ENCODE data around the gene NPB.

GRCh38 chr17:81884968-81885367 lies 17.1 kb upstream of the NPB start:
- no peak for TF ChIP-seq MAX (IDR thresholded peaks at IDR 0.05; ENCODE audit: low read depth)
- TF ChIP-seq REST (IDR thresholded peaks at IDR 0.05; ENCODE audit: low read depth, low read length), result no peak
- TF ChIP-seq CTCF (IDR thresholded peaks at IDR 0.05), result no peak
- no peak for TF ChIP-seq PBX3 (IDR thresholded peaks at IDR 0.05)
- TF ChIP-seq ELF1 (IDR thresholded peaks at IDR 0.05), result no peak
- no peak for TF ChIP-seq RAD21 (IDR thresholded peaks at IDR 0.05; ENCODE audit: low read length)
- TF ChIP-seq YY1 (IDR thresholded peaks at IDR 0.05; ENCODE audit: low read depth), result no peak
- TF ChIP-seq ZBTB33 (IDR thresholded peaks at IDR 0.05; ENCODE audit: borderline replicate concordance, low read depth), result no peak
- no peak for TF ChIP-seq NFIC (IDR thresholded peaks at IDR 0.05; ENCODE audit: borderline replicate concordance)
- TF ChIP-seq IRF3 (IDR thresholded peaks at IDR 0.05; ENCODE audit: low read depth, low read length), result no peak
- TF ChIP-seq USF1 (IDR thresholded peaks at IDR 0.05; ENCODE audit: borderline replicate concordance, low read depth), result no peak
- no peak for TF ChIP-seq TAF1 (IDR thresholded peaks at IDR 0.05; ENCODE audit: borderline replicate concordance, low read depth, low read length)
- no peak for TF ChIP-seq FOSL2 (IDR thresholded peaks at IDR 0.05; ENCODE audit: borderline replicate concordance, low read depth)
